ENCODE results near the gene SUPT3H. TPM values are rescaled to one million over a fixed set of nuclear protein-coding genes. Genes with fewer than 3 reads are reported as not detected.
"Not testable (repeated sequence)": the region's sequence is repeated elsewhere in the genome, so short reads cannot be mapped to it uniquely, and the experiment has no call there.

Gene SUPT3H
- total RNA-seq, 1 donor = 4.7 TPM

DNA sequence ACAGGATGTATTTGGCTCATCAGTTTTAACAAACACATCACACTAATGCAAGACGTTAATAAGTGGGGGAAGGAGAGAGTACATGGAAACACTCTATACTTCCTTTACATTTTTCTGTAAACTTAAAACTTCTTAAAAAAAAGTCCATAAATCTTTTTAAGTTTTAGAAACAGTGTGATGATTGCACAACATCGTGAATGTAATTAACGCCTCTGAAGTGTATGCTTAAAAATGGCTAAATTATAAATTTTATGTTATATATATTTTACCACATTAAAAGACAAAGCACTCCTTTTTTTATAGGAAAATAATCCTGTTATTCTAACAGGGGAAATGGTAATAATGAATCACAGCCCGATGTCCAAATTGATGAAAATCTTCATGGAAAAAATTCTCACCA lies 193.7 kb downstream of the SUPT3H start:
- no peaks in the 10 kb centered on the region for H3K4me1 ChIP-seq (ENCODE audit: insufficient read depth, low read length)
- no peak for DNase-seq (ENCODE audit: insufficient read length, low spot score, missing footprints)

DNA sequence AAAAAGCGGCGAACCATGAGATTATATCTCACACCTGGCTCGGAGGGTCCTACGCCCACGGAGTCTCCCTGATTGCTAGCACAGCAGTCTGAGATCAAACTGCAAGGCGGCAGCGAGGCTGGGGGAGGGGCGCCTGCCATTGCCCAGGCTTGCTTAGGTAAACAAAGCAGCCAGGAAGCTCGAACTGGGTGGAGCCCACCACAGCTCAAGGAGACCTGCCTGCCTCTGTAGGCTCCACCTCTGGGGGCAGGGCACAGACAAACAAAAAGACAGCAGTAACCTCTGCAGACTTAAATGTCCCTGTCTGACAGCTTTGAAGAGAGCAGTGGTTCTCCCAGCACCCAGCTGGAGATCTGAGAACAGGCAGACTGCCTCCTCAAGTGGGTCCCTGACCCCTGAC lies 201.4 kb downstream of the SUPT3H start:
- not testable (repeated sequence) for H3K4me1 ChIP-seq (ENCODE audit: insufficient read depth, low read length); H3K4me2 ChIP-seq (ENCODE audit: insufficient read depth, low read length); H3K27me3 ChIP-seq (ENCODE audit: insufficient read depth, low read length); DNase-seq (ENCODE audit: insufficient read length, low spot score, missing footprints); H2AFZ ChIP-seq (ENCODE audit: low read length); H3K27ac ChIP-seq (ENCODE audit: low read depth, low read length); H3K36me3 ChIP-seq (ENCODE audit: insufficient read depth, low read length); H3K79me2 ChIP-seq (ENCODE audit: insufficient read depth, low read length); H3K9me3 ChIP-seq (ENCODE audit: low read depth, low read length); H4K20me1 ChIP-seq (ENCODE audit: insufficient read depth, low read length); H3K4me3 ChIP-seq (ENCODE audit: insufficient read depth, low read length)

More for the DNA sequence above, 193.7 kb downstream of the SUPT3H start:
- Histone ChIP-seq H3K36me3 (ENCODE audit: insufficient read depth, low read length) (no peaks in the 10 kb centered on the region), H3K79me2 (ENCODE audit: insufficient read depth, low read length) (no peaks in the 10 kb centered on the region), H3K27me3 (ENCODE audit: insufficient read depth, low read length) (no peaks in the 10 kb centered on the region), H3K9me3 (ENCODE audit: low read depth, low read length) (no peaks in the 10 kb centered on the region), H2AFZ (ENCODE audit: low read length) (no peak overlapping the region), H4K20me1 (ENCODE audit: insufficient read depth, low read length) (no peaks in the 10 kb centered on the region), H3K27ac (ENCODE audit: low read depth, low read length) (no peak overlapping the region), H3K4me3 (ENCODE audit: insufficient read depth, low read length) (no peak overlapping the region), H3K4me2 (ENCODE audit: insufficient read depth, low read length) (no peak overlapping the region)
- TF ChIP-seq, protein P1, sequence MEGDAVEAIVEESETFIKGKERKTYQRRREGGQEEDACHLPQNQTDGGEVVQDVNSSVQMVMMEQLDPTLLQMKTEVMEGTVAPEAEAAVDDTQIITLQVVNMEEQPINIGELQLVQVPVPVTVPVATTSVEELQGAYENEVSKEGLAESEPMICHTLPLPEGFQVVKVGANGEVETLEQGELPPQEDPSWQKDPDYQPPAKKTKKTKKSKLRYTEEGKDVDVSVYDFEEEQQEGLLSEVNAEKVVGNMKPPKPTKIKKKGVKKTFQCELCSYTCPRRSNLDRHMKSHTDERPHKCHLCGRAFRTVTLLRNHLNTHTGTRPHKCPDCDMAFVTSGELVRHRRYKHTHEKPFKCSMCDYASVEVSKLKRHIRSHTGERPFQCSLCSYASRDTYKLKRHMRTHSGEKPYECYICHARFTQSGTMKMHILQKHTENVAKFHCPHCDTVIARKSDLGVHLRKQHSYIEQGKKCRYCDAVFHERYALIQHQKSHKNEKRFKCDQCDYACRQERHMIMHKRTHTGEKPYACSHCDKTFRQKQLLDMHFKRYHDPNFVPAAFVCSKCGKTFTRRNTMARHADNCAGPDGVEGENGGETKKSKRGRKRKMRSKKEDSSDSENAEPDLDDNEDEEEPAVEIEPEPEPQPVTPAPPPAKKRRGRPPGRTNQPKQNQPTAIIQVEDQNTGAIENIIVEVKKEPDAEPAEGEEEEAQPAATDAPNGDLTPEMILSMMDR (IDR thresholded peaks at IDR 0.05; ENCODE audit: extremely low read depth, low read depth, low read length) = no peak

DNA sequence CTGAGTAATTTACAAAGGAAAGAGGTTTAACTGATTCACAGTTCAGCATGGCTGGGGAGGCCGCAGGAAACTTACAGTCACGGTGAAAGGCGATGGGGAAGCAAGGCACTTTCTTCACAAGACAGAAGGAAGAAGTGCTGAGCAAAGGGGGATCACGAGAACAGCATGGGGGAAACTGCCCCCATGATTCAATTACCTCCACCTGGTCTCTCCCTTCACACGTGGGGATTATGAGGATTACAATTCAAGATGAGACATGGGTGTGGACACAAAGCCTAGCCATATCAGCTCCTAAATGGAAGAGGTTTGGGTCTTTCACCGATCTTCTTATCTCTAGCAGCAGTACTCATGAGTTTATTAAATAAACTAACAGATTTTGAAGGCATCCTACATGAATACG lies 202.5 kb downstream of the SUPT3H start:
- Histone ChIP-seq H3K27me3 (ENCODE audit: insufficient read depth, low read length) (no peaks in the 10 kb centered on the region), H3K36me3 (ENCODE audit: insufficient read depth, low read length) (no peaks in the 10 kb centered on the region), H3K4me1 (ENCODE audit: insufficient read depth, low read length) (no peaks in the 10 kb centered on the region), H4K20me1 (ENCODE audit: insufficient read depth, low read length) (no peaks in the 10 kb centered on the region), H2AFZ (ENCODE audit: low read length) (no peak overlapping the region), H3K4me3 (ENCODE audit: insufficient read depth, low read length) (no peak overlapping the region), H3K4me2 (ENCODE audit: insufficient read depth, low read length) (no peak overlapping the region), H3K9me3 (ENCODE audit: low read depth, low read length) (no peaks in the 10 kb centered on the region), H3K27ac (ENCODE audit: low read depth, low read length) (no peak overlapping the region), H3K79me2 (ENCODE audit: insufficient read depth, low read length) (no peaks in the 10 kb centered on the region)
- DNase-seq (ENCODE audit: insufficient read length, low spot score, missing footprints) = no peak
- TF ChIP-seq, protein P1 (IDR thresholded peaks at IDR 0.05; ENCODE audit: extremely low read depth, low read depth, low read length) = no peak

DNA sequence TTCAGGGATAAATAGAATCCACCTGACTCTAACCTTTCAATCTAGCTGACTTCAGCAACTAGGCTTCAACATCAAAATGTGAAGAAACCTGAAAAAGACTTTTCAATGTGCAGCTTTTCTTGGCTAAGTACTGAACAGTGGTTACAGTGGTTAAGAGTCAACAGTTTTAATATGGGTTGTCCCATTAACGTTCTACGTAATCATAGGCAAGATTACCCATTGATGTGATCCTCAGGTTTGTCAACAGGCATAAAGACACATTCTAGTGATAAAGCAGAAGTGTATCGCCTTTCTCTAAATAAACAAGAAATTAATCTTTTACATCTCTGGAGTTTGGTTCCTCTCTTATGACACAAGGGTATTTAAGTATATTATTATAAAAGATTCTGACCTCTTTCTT lies 203.7 kb downstream of the SUPT3H start:
- no peaks in the 10 kb centered on the region for H3K79me2 ChIP-seq (ENCODE audit: insufficient read depth, low read length)
- H4K20me1 ChIP-seq (ENCODE audit: insufficient read depth, low read length) = no peaks in the 10 kb centered on the region
- no peaks in the 10 kb centered on the region for H3K27me3 ChIP-seq (ENCODE audit: insufficient read depth, low read length)
- no peak for DNase-seq (ENCODE audit: insufficient read length, low spot score, missing footprints)
- TF ChIP-seq, protein P1 (IDR thresholded peaks at IDR 0.05; ENCODE audit: extremely low read depth, low read depth, low read length) = no peak
- no peak overlapping the region for H3K27ac ChIP-seq (ENCODE audit: low read depth, low read length)
- H3K9me3 ChIP-seq (ENCODE audit: low read depth, low read length) = no peaks in the 10 kb centered on the region
- no peak overlapping the region for H3K4me3 ChIP-seq (ENCODE audit: insufficient read depth, low read length)
- no peak overlapping the region for H2AFZ ChIP-seq (ENCODE audit: low read length)
- H3K36me3 ChIP-seq (ENCODE audit: insufficient read depth, low read length) = no peaks in the 10 kb centered on the region
- H3K4me2 ChIP-seq (ENCODE audit: insufficient read depth, low read length) = no peak overlapping the region
- H3K4me1 ChIP-seq (ENCODE audit: insufficient read depth, low read length) = no peaks in the 10 kb centered on the region

All from osteoblast (primary cell).